Measurements from ENCODE around the gene PDE4D.

DNA sequence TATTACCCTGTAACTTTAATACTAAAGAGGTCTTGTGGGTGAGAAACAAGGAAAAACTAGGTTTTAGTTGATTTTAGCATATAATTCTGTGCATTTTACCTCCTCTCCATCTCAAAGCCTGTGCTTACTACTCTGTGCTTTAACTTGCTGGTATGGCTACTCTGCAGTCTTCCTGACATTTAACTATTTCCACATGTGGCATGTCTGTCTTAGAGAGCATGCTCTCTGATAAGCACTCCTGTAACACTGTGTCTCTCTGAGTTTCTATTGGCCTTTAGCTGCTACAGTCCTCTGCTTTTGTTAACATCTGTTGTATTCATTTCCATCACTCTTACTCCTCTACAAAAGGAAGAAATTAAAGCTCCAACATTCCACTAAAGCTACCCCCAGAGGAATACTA, 892.4 kb downstream of the PDE4D start:
- TF ChIP-seq ZNF274 (IDR thresholded peaks at IDR 0.05; ENCODE audit: low read depth, low read length) (no peak), YY1 (IDR thresholded peaks at IDR 0.05; ENCODE audit: insufficient read depth, insufficient read length) (no peak)

Measured in NT2/D1 (cell line).